ENCODE measurements around the gene GANAB. TPM values are rescaled to one million over a fixed set of nuclear protein-coding genes. Genes with fewer than 3 reads are reported as not detected.
A peak's percentile ranks its signal among the peaks of the same experiment; 100 is the strongest.

GANAB gene
- total and polyA plus RNA-seq, 2 of the 13 experiments (the other 11 are each of a cell fraction or from before 2014, with no cell fraction given), result 99.5 to 234 TPM

DNA sequence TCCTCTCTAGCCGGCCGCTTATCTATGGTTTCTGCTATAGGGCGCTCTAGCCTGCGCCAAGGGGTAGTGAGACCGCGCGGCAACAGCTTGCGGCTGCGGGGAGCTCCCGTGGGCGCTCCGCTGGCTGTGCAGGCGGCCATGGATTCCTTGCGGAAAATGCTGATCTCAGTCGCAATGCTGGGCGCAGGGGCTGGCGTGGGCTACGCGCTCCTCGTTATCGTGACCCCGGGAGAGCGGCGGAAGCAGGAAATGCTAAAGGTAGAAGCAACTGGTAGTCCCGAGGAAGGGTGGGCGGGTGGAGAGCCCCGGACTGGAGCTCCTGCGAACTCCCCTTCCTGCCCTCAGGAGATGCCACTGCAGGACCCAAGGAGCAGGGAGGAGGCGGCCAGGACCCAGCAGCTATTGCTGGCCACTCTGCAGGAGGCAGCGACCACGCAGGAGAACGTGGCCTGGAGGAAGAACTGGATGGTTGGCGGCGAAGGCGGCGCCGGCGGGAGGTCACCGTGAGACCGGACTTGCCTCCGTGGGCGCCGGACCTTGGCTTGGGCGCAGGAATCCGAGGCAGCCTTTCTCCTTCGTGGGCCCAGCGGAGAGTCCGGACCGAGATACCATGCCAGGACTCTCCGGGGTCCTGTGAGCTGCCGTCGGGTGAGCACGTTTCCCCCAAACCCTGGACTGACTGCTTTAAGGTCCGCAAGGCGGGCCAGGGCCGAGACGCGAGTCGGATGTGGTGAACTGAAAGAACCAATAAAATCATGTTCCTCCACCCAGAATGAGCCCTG, 25.4 kb upstream of the GANAB start, which contains the start of the genes LBHD1 and UQCC3 (continued):
- TF ChIP-seq JARID2 (CRISPR knock-in tag; IDR thresholded peaks at IDR 0.05; ENCODE audit: insufficient replicate concordance) (peak; percentile 17), YY1 (IDR thresholded peaks at IDR 0.05; ENCODE audit: insufficient read depth, insufficient replicate concordance, low read depth, low read length) (peak; percentile 86), TSC22D2 (CRISPR knock-in tag; IDR thresholded peaks at IDR 0.05; ENCODE audit: borderline replicate concordance) (peak; percentile 34; the same call in 1 of the 2 replicates), NFE2L1 (CRISPR knock-in tag; IDR thresholded peaks at IDR 0.05; ENCODE audit: borderline replicate concordance) (peak; percentile 87; the same call in 1 of the 2 replicates), PRMT3 (CRISPR knock-in tag; IDR thresholded peaks at IDR 0.05; ENCODE audit: borderline replicate concordance, low read depth) (0 out of 2 replicates have a peak, but pooled peaks have one; percentile 56), RFXANK (CRISPR knock-in tag; IDR thresholded peaks at IDR 0.05) (no peak), ZNF333 (CRISPR knock-in tag; IDR thresholded peaks at IDR 0.05; ENCODE audit: borderline replicate concordance) (no peak; the same call in 1 of the 2 replicates), BRCA1 (CRISPR knock-in tag; IDR thresholded peaks at IDR 0.05) (no peak), NPAS2 (CRISPR knock-in tag; IDR thresholded peaks at IDR 0.05; ENCODE audit: borderline replicate concordance) (no peak), TGIF2 (CRISPR knock-in tag; IDR thresholded peaks at IDR 0.05) (0 out of 2 replicates have a peak, but pooled peaks have one; percentile 12), RBM39 (IDR thresholded peaks at IDR 0.05; ENCODE audit: low read depth, low read length, poor library complexity, severe bottlenecking) (peak; percentile 86), PRPF4 (IDR thresholded peaks at IDR 0.05; ENCODE audit: low read depth, low read length, poor library complexity, severe bottlenecking) (no peak), NRL (CRISPR knock-in tag; IDR thresholded peaks at IDR 0.05; ENCODE audit: borderline replicate concordance) (peak; percentile 82; the same call in 1 of the 2 replicates), ASH2L (IDR thresholded peaks at IDR 0.05; ENCODE audit: insufficient read length, low read depth, low read length) (peak; percentile 95), IKZF5 (CRISPR knock-in tag; IDR thresholded peaks at IDR 0.05) (peak; percentile 77; the same call in 1 of the 2 replicates), ZNF407 (CRISPR knock-in tag; IDR thresholded peaks at IDR 0.05; ENCODE audit: not compliant biosample characterization) (peak; percentile 30)
- TF ChIP-seq, protein P1, sequence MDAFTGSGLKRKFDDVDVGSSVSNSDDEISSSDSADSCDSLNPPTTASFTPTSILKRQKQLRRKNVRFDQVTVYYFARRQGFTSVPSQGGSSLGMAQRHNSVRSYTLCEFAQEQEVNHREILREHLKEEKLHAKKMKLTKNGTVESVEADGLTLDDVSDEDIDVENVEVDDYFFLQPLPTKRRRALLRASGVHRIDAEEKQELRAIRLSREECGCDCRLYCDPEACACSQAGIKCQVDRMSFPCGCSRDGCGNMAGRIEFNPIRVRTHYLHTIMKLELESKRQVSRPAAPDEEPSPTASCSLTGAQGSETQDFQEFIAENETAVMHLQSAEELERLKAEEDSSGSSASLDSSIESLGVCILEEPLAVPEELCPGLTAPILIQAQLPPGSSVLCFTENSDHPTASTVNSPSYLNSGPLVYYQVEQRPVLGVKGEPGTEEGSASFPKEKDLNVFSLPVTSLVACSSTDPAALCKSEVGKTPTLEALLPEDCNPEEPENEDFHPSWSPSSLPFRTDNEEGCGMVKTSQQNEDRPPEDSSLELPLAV (CRISPR knock-in tag; conservative IDR thresholded peaks at IDR 0.05; ENCODE audit: low read depth), result no peak
